Suppressor macrophage treated with lipopolysaccharide for 4 hours (primary cell): ENCODE results near the gene TMEM232.
A peak's percentile ranks its signal among the peaks of the same experiment; 100 is the strongest.

Experiments
- DNase-seq: peaks from one replicate; pipeline ENCODE4 v3.0.0-alpha.2; 2020

Gene TMEM232

DNA sequence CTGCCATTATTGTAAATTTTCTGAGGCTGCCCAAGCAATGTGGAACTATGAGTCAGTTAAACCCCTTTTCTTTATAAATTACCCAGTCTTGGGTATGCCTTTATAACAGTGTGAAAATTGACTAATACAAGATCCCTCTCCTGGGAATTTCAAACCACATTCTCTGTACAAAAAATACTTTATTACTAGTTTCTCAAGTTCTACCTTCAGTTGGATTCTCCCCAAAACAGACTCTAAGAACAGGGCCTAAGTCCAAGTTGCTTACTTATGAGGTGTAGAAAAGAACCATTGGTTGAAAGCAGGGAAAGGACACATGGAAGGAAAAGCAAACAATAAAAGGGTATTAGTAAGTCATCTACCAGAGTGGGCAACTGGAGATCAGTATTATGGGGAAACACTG is 343.2 kb downstream of the TMEM232 start:
- no peak for DNase-seq

DNA sequence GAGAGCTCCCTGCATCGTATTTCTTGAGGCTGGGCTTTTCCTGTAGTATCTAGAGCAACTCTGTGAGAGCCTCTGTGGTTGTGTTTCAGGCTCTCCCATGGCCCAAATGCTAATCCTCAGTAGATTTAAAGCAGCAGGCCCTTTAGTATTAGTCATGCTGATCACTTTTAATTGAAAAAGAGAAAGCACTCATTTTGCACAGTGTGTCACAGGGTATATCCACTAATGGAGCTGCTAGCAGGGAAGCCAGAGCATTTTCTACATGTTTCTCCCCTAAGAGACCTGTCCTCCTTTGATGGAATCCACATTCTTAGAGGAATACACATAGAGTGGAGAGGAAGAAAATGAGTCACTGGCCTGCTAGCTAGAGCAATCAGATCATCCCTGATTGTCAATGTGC is 348.5 kb downstream of the TMEM232 start:
- DNase-seq, result no peak

DNA sequence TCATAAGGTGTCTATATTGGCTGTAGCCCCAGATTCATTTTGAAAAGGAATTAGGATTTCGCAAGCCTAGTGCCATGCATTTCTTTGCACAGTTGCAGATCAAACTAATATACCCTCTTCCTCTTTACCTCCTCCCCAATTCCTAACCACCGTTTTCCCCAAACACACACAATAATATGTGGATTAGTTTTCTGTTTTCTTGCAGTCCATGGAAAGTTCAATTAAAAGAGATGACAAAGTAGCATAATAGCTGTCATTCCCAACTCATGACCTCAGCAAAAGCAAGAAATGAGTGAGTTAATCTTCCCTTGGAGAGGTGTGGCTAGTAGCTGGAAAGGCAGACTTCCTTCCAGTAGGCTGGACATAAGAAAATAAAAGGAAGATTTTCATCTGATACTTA is 349.1 kb downstream of the TMEM232 start:
- no peak for DNase-seq

DNA sequence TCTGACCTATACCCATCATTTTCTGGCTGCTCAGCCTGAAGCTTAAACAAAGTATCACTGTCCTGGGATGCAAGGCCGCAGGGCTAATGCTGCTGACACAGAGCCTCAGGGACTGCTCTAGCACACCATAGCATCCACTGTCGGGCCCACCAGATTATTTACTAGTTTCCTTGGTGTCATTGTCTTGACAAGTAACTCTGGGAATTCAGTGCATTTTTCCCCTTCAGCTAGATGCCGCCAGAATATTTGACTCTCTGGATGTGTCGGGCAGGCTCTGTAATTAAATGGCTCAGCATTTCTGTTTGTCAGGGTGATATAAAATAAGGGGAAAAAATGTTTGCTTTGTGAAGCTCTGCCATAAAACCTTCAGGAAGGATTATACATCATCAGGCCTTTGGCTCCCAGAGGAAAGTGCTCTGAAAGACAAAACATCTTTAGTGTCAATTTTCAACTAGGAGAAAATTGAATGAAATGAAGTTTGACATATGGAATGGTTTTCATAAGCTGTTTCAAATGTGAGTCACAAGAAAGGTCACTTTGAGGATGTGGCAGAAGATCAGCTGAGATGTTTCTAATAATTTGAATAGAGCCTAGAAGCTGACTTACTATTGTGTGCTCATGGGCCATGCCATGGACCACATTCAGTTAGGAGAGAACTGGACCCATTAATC is 350.1 kb downstream of the TMEM232 start:
- no peak for DNase-seq

DNA sequence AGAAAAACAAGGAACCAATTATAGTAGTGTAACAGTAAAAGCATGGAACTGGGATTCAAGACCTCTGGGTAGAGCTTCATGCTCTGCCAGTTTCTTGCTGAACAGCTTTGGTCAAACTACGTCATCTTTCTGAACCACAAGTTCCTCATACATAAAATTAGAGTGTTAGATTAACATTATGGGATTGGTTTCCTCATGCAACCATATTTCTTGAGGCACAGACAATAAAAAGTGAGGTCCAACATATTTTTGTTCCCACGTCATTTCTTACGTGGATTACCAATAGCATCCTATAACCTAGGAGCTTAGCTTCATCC is 354.8 kb downstream of the TMEM232 start:
- DNase-seq, result peak; percentile 28

DNA sequence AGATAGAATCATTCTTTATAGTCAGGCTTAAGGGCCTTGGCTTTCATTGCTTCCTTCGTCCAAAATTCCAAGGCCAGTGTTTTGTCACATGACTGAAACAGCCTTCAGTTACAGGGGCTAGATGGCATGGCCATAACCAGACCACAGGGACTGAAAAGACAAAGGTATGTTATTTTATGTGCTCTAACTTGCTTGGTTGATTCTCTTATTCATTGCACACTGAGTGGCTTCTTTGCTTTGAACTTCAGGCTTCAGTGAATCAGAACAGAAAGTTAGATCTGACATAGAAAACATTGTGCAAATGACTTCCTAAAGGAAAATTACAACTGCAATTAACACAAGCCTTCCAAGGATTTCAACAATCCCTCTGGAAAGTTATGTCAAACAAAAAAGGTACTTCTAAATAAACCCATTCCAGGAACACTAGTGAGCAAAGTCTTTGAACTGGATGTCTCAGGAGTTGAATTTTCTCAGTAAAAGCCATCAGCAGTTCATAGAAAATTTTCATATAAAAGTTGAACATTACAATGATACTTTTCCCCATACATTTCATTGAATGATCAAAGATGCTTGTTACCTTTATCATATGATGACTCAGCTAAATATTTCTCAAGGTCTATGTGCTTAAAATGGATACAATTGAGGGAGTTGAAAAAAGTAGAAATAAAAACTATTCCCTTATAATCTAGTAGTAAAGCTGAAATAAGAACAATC is 355.3 kb downstream of the TMEM232 start:
- no peak for DNase-seq
